Measurements from ENCODE around the gene BNC2. TPM values are rescaled to one million over a fixed set of nuclear protein-coding genes. Genes with fewer than 3 reads are reported as not detected.
A peak's percentile ranks its signal among the peaks of the same experiment; 100 is the strongest.

BNC2 gene
- total RNA-seq, 1 donor: 53.9 TPM

- Histone ChIP-seq H3K27me3 (ENCODE audit: insufficient read depth, low read length) (no peaks in the 10 kb centered on the region), H3K4me3 (ENCODE audit: insufficient read depth, low read length) (no peak overlapping the region), H3K36me3 (ENCODE audit: insufficient read depth, low read length) (no peaks in the 10 kb centered on the region), H3K4me2 (ENCODE audit: insufficient read depth, low read length) (peak overlapping the region; percentile 54), H2AFZ (ENCODE audit: low read length) (no peak overlapping the region), H3K9me3 (ENCODE audit: low read depth, low read length) (no peaks in the 10 kb centered on the region), H4K20me1 (ENCODE audit: insufficient read depth, low read length) (no peaks in the 10 kb centered on the region), H3K27ac (ENCODE audit: low read depth, low read length) (peak overlapping the region; percentile 6), H3K4me1 (ENCODE audit: insufficient read depth, low read length) (peaks cover 10% of the 10 kb centered on the region), H3K79me2 (ENCODE audit: insufficient read depth, low read length) (peaks cover 51% of the 10 kb centered on the region)
- TF ChIP-seq, protein P1, sequence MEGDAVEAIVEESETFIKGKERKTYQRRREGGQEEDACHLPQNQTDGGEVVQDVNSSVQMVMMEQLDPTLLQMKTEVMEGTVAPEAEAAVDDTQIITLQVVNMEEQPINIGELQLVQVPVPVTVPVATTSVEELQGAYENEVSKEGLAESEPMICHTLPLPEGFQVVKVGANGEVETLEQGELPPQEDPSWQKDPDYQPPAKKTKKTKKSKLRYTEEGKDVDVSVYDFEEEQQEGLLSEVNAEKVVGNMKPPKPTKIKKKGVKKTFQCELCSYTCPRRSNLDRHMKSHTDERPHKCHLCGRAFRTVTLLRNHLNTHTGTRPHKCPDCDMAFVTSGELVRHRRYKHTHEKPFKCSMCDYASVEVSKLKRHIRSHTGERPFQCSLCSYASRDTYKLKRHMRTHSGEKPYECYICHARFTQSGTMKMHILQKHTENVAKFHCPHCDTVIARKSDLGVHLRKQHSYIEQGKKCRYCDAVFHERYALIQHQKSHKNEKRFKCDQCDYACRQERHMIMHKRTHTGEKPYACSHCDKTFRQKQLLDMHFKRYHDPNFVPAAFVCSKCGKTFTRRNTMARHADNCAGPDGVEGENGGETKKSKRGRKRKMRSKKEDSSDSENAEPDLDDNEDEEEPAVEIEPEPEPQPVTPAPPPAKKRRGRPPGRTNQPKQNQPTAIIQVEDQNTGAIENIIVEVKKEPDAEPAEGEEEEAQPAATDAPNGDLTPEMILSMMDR (IDR thresholded peaks at IDR 0.05; ENCODE audit: extremely low read depth, low read depth, low read length): no peak
- no peak for DNase-seq (ENCODE audit: insufficient read length, low spot score, missing footprints)
Observed at GRCh38 chr9:16642421-16643109, 227.9 kb downstream of the BNC2 start.

GRCh38 chr9:16640649-16641048 is 229.8 kb downstream of the BNC2 start:
- H2AFZ ChIP-seq (ENCODE audit: low read length): no peak overlapping the region
- peaks cover 50% of the 10 kb centered on the region for H3K79me2 ChIP-seq (ENCODE audit: insufficient read depth, low read length)
- no peak for DNase-seq (ENCODE audit: insufficient read length, low spot score, missing footprints)

GRCh38 chr9:16639644-16640043 is 230.8 kb downstream of the BNC2 start:
- no peaks in the 10 kb centered on the region for H3K36me3 ChIP-seq (ENCODE audit: insufficient read depth, low read length)
- no peak overlapping the region for H3K4me3 ChIP-seq (ENCODE audit: insufficient read depth, low read length)
- no peak overlapping the region for H3K4me2 ChIP-seq (ENCODE audit: insufficient read depth, low read length)
- peaks cover 51% of the 10 kb centered on the region for H3K79me2 ChIP-seq (ENCODE audit: insufficient read depth, low read length)
- H3K4me1 ChIP-seq (ENCODE audit: insufficient read depth, low read length): peaks cover 10% of the 10 kb centered on the region
- no peak for DNase-seq (ENCODE audit: insufficient read length, low spot score, missing footprints)
- H3K9me3 ChIP-seq (ENCODE audit: low read depth, low read length): no peaks in the 10 kb centered on the region
- no peaks in the 10 kb centered on the region for H4K20me1 ChIP-seq (ENCODE audit: insufficient read depth, low read length)
- TF ChIP-seq, protein P1 (IDR thresholded peaks at IDR 0.05; ENCODE audit: extremely low read depth, low read depth, low read length): no peak
- H3K27me3 ChIP-seq (ENCODE audit: insufficient read depth, low read length): no peaks in the 10 kb centered on the region
- no peak overlapping the region for H2AFZ ChIP-seq (ENCODE audit: low read length)
- H3K27ac ChIP-seq (ENCODE audit: low read depth, low read length): no peak overlapping the region

More at GRCh38 chr9:16640649-16641048, 229.8 kb downstream of the BNC2 start:
- H3K4me1 ChIP-seq (ENCODE audit: insufficient read depth, low read length): peaks cover 10% of the 10 kb centered on the region
- H3K9me3 ChIP-seq (ENCODE audit: low read depth, low read length): no peaks in the 10 kb centered on the region
- H3K27me3 ChIP-seq (ENCODE audit: insufficient read depth, low read length): no peaks in the 10 kb centered on the region
- no peak overlapping the region for H3K4me2 ChIP-seq (ENCODE audit: insufficient read depth, low read length)
- H3K4me3 ChIP-seq (ENCODE audit: insufficient read depth, low read length): no peak overlapping the region
- no peaks in the 10 kb centered on the region for H4K20me1 ChIP-seq (ENCODE audit: insufficient read depth, low read length)
- no peaks in the 10 kb centered on the region for H3K36me3 ChIP-seq (ENCODE audit: insufficient read depth, low read length)
- no peak overlapping the region for H3K27ac ChIP-seq (ENCODE audit: low read depth, low read length)
- TF ChIP-seq, protein P1 (IDR thresholded peaks at IDR 0.05; ENCODE audit: extremely low read depth, low read depth, low read length): peak; percentile 36

DNA sequence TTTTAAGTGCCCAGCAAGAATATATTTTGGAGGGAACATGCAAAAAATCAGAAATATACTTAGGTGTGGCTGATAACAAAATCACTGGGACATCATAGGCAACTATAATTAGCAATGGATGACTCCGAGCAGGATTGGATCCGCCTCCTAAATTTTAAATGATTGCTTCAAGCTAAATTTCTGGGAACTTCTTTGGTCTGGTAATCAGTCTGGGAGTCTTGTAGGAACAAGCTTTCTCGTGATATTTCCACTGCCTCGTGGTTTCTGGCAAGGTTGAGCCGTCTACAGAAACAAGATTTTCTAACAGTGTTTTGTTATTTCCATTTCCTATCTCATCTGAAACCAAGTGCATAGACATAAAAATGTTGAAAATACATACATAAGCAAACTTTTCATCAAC is 232.6 kb downstream of the BNC2 start:
- no peaks in the 10 kb centered on the region for H4K20me1 ChIP-seq (ENCODE audit: insufficient read depth, low read length)
- no peaks in the 10 kb centered on the region for H3K36me3 ChIP-seq (ENCODE audit: insufficient read depth, low read length)
- H2AFZ ChIP-seq (ENCODE audit: low read length): no peak overlapping the region
- no peak for DNase-seq (ENCODE audit: insufficient read length, low spot score, missing footprints)
- H3K27ac ChIP-seq (ENCODE audit: low read depth, low read length): no peak overlapping the region
- TF ChIP-seq, protein P1 (IDR thresholded peaks at IDR 0.05; ENCODE audit: extremely low read depth, low read depth, low read length): no peak
- no peak overlapping the region for H3K4me2 ChIP-seq (ENCODE audit: insufficient read depth, low read length)
- peaks cover 6% of the 10 kb centered on the region for H3K4me1 ChIP-seq (ENCODE audit: insufficient read depth, low read length)
- H3K27me3 ChIP-seq (ENCODE audit: insufficient read depth, low read length): no peaks in the 10 kb centered on the region
- no peaks in the 10 kb centered on the region for H3K9me3 ChIP-seq (ENCODE audit: low read depth, low read length)
- H3K79me2 ChIP-seq (ENCODE audit: insufficient read depth, low read length): peaks cover 47% of the 10 kb centered on the region
- no peak overlapping the region for H3K4me3 ChIP-seq (ENCODE audit: insufficient read depth, low read length)
